ENCODE results near the gene KRT83. TPM values are rescaled to one million over a fixed set of nuclear protein-coding genes. Genes with fewer than 3 reads are reported as not detected.

KRT83 gene
- total and polyA plus RNA-seq, 10 of the 15 experiments (the other 5 are each of a cell fraction or from before 2014, with no cell fraction given): not detected

- in situ Hi-C loops (cut with MboI): no loop called here
- Histone ChIP-seq H3K27me3 (replicated peaks in 1 of 2; ENCODE audit: control insufficient read depth in 2 of 2, insufficient read depth in 2 of 2, low read length in 1 of 2) (peaks cover 0 to 1% of the 10 kb centered on the region in 2 experiments; a peak in 1 of 4 replicates), H3K9ac (ENCODE audit: control insufficient read depth, insufficient read depth, low read length) (no peak overlapping the region), H3K79me2 (ENCODE audit: control insufficient read depth, insufficient read depth, low read length) (no peaks in the 10 kb centered on the region), H4K20me1 (ENCODE audit: control insufficient read depth, insufficient read depth) (no peaks in the 10 kb centered on the region), H3K9me3 (replicated peaks; ENCODE audit: control insufficient read depth, insufficient read depth, low read length) (no peaks in the 10 kb centered on the region), H3K4me2 (ENCODE audit: control insufficient read depth, insufficient read depth) (no peak overlapping the region), H2AFZ (ENCODE audit: control insufficient read depth, low read depth, low read length) (no peak overlapping the region), H3K27ac (ENCODE audit: control insufficient read depth, insufficient read depth) (no peak overlapping the region), H3K36me3 (ENCODE audit: control insufficient read depth in 2 of 2, insufficient read depth in 2 of 2, low read length in 1 of 2) (no peaks in the 10 kb centered on the region), H3K4me3 (no peak overlapping the region), H3K4me1 (ENCODE audit: control insufficient read depth, insufficient read depth, low read length) (no peaks in the 10 kb centered on the region)
- ChIA-PET CTCF (no interaction called here), RAD21 (ENCODE audit: unreplicated experiment) (no interaction called here), POLR2A (no interaction called here), SMC1A (ENCODE audit: uncharacterized antibody, unreplicated experiment) (interaction anchor here (1.5 kb wide), 1 partner anchor 13 kb away, joined by 3 read pairs; no protein-coding TSS in a partner anchor)
- ATAC-seq (no peak), DNase-seq (ENCODE audit: low read depth, low spot score) (no peak), FAIRE-seq (no peak)
- 21% methylated on average over 4 of the region's 4 CpGs for WGBS (ENCODE audit: insufficient coverage, insufficient replicate concordance, low lambda C conversion rate, missing lambda C conversion rate)
- BruUV-seq (replicated peaks): no TSS peak
- intact Hi-C loops (cut with micrococcal nuclease; ENCODE audit: unreplicated experiment): no loop called here
- TF ChIP-seq RUNX3 (IDR thresholded peaks at IDR 0.05; ENCODE audit: low read length) (no peak), CEBPB (IDR thresholded peaks at IDR 0.05; ENCODE audit: borderline replicate concordance in 1 of 2, low read depth in 2 of 2, low read length in 2 of 2) (no peak), NBN (IDR thresholded peaks at IDR 0.05) (no peak), CBFB (IDR thresholded peaks at IDR 0.05; ENCODE audit: low read depth) (no peak), MAX (IDR thresholded peaks at IDR 0.05; ENCODE audit: low read depth, low read length) (no peak), PBX3 (IDR thresholded peaks at IDR 0.05; ENCODE audit: insufficient replicate concordance, low read depth, low read length) (no peak), SUPT20H (IDR thresholded peaks at IDR 0.05; ENCODE audit: borderline replicate concordance, control insufficient read depth, low read depth, low read length) (no peak), ZBTB40 (IDR thresholded peaks at IDR 0.05; ENCODE audit: borderline replicate concordance) (no peak), ZNF622 (IDR thresholded peaks at IDR 0.05) (no peak), TCF7 (IDR thresholded peaks at IDR 0.05; ENCODE audit: borderline replicate concordance) (no peak), PAX5 (IDR thresholded peaks at IDR 0.05; ENCODE audit: borderline replicate concordance, low read depth, low read length) (no peak), PRDM15 (CRISPR knock-in tag; IDR thresholded peaks at IDR 0.05) (no peak), GABPA (IDR thresholded peaks at IDR 0.05; ENCODE audit: low read depth) (no peak), POLR2AphosphoS2 (IDR thresholded peaks at IDR 0.05; ENCODE audit: low read depth, low read length) (no peak), TCF12 (IDR thresholded peaks at IDR 0.05; ENCODE audit: low read depth, low read length) (no peak), RCOR1 (conservative IDR thresholded peaks at IDR 0.05; ENCODE audit: low read depth, low read length) (no peak), NR2C1 (IDR thresholded peaks at IDR 0.05) (no peak)
Measured at GRCh38 chr12:52298677-52299190, 22.5 kb downstream of the KRT83 start.

All from GM12878 (cell line).